IMR-90 (cell line): ENCODE data around the gene SHISA6. TPM values are rescaled to one million over a fixed set of nuclear protein-coding genes. Genes with fewer than 3 reads are reported as not detected.

Experiments
- ATAC-seq: fragments of 200-7000 bp; cut with Tn5 transposase; 2 replicates; pipeline ENCODE4 v1.9.1; 2020; ENCODE audit warnings: low read depth, mild to moderate bottlenecking, moderate library complexity
- BruUV-seq: library from RNA; stranded (reverse); fragments of 400-500 nt; replicated peaks from 2 replicates; lab custom pipeline; 2021; lab: Mats Ljungman, UMichigan
- CTCF ChIA-PET: fragments of 300-600 bp; formaldehyde crosslinking; extraction: SDS; loops from one replicate; lab custom pipeline; 2021; ENCODE audit warnings: antibody characterized with exemption; lab: Yijun Ruan, JAX
- POLR2A ChIA-PET: fragments of 300-600 bp; sonication (Branson Sonifier 250); formaldehyde crosslinking; loops from one replicate; lab custom pipeline; 2022; ENCODE audit warnings: antibody characterized with exemption; ENCODE audit not compliant: unreplicated experiment; lab: Charles Lee
- DNase-seq: peaks from one replicate; pipeline ENCODE4 v3.0.0; 2013
- H2AFZ ChIP-seq: replicated peaks from 2 replicates; pipeline ENCODE3; 2013; ENCODE audit warnings: low read length, mild to moderate bottlenecking; ENCODE audit not compliant: poor library complexity
- H2AK5ac ChIP-seq: 2 replicates; pipeline ENCODE4 v1.6.1; 2013; ENCODE audit warnings: low read depth, low read length, inconsistent platforms
- H2AK9ac ChIP-seq: replicated peaks from 2 replicates; pipeline ENCODE3; 2013; ENCODE audit warnings: mild to moderate bottlenecking, low read depth, low read length, moderate library complexity; ENCODE audit not compliant: poor library complexity
- H2BK120ac ChIP-seq: 2 replicates; pipeline ENCODE4 v1.6.1; 2013; ENCODE audit warnings: low read depth, low read length, inconsistent platforms
- H2BK15ac ChIP-seq: 3 replicates; pipeline ENCODE4 v1.6.1; 2013; ENCODE audit warnings: low read depth, low read length, inconsistent platforms
- H2BK20ac ChIP-seq: 2 replicates; pipeline ENCODE4 v1.6.1; 2013; ENCODE audit warnings: low read depth, mild to moderate bottlenecking, inconsistent platforms, low read length, moderate library complexity
- H2BK5ac ChIP-seq: 2 replicates; pipeline ENCODE4 v1.6.1; 2013; ENCODE audit warnings: mild to moderate bottlenecking, low read depth, low read length, inconsistent platforms; ENCODE audit not compliant: poor library complexity, severe bottlenecking
- H3K14ac ChIP-seq: replicated peaks from 2 replicates; pipeline ENCODE4 v1.6.1; 2013; ENCODE audit warnings: low read depth, low read length, inconsistent platforms
- H3K18ac ChIP-seq: 2 replicates; pipeline ENCODE4 v1.6.1; 2013; ENCODE audit warnings: low read depth, low read length, control low read depth
- H3K23ac ChIP-seq: 2 replicates; pipeline ENCODE4 v1.6.1; 2013; ENCODE audit warnings: low read depth, low read length, inconsistent platforms
- H3K27ac ChIP-seq: 2 replicates; pipeline ENCODE4 v1.5.1; 2013; ENCODE audit warnings: mild to moderate bottlenecking, control low read depth, low read length; ENCODE audit not compliant: insufficient read depth
- H3K27me3 ChIP-seq: 2 replicates; pipeline ENCODE4 v1.6.1; 2013; ENCODE audit warnings: low read length; ENCODE audit not compliant: control insufficient read depth, insufficient read depth
- H3K36me3 ChIP-seq: 2 replicates; pipeline ENCODE4 v1.6.1; 2013; ENCODE audit warnings: low read length, mixed read lengths; ENCODE audit not compliant: control insufficient read depth, insufficient read depth
- H3K4ac ChIP-seq: 2 replicates; pipeline ENCODE4 v1.6.1; 2013; ENCODE audit warnings: low read depth, low read length, inconsistent platforms
- H3K4me1 ChIP-seq: 2 replicates; pipeline ENCODE4 v1.6.1; 2013; ENCODE audit warnings: low read length, mixed read lengths; ENCODE audit not compliant: control insufficient read depth, insufficient read depth
- H3K4me2 ChIP-seq: 2 replicates; pipeline ENCODE4 v1.6.1; 2013; ENCODE audit warnings: low read depth, mild to moderate bottlenecking, control low read depth, low read length, moderate library complexity
- H3K4me3 ChIP-seq: 2 replicates; pipeline ENCODE4 v1.5.1; 2013; ENCODE audit warnings: low read depth, mild to moderate bottlenecking, control low read depth, low read length, moderate library complexity; ENCODE audit not compliant: insufficient read depth
- H3K56ac ChIP-seq: 2 replicates; pipeline ENCODE4 v1.6.1; 2013; ENCODE audit warnings: low read length, inconsistent platforms; ENCODE audit not compliant: insufficient read depth; ENCODE audit errors: extremely low read depth
- H3K79me1 ChIP-seq, 2 experiments: 2 replicates each; pipeline ENCODE4 v1.6.1; 2013; ENCODE audit warnings: low read length in 2 of 2, inconsistent platforms in 1 of 2, low read depth in 1 of 2
- H3K9ac ChIP-seq: 2 replicates; pipeline ENCODE4 v1.6.1; 2013; ENCODE audit warnings: low read depth, low read length, control low read depth
- H3K9me1 ChIP-seq: 2 replicates; pipeline ENCODE4 v1.6.1; 2013; ENCODE audit warnings: low read length, inconsistent platforms; ENCODE audit not compliant: insufficient read depth
- H3K9me3 ChIP-seq: 2 replicates; pipeline ENCODE4 v1.6.1; 2013; ENCODE audit warnings: low read length; ENCODE audit not compliant: control insufficient read depth, insufficient read depth
- H4K20me1 ChIP-seq: 2 replicates; pipeline ENCODE4 v1.6.1; 2013; ENCODE audit warnings: low read length, inconsistent platforms; ENCODE audit not compliant: insufficient read depth
- H4K5ac ChIP-seq: 2 replicates; pipeline ENCODE4 v1.6.1; 2013; ENCODE audit warnings: mild to moderate bottlenecking, low read depth, low read length, control low read depth
- H4K8ac ChIP-seq, 2 experiments: 2 replicates each; pipeline ENCODE4 v1.6.1; 2013; ENCODE audit warnings: low read depth in 2 of 2, low read length in 2 of 2, control low read depth in 1 of 2, inconsistent platforms in 1 of 2
- H4K91ac ChIP-seq: 2 replicates; pipeline ENCODE4 v1.6.1; 2013; ENCODE audit warnings: low read depth, low read length, inconsistent platforms; ENCODE audit not compliant: insufficient read depth
- BHLHE40 ChIP-seq: fragments of 150-350 bp; IDR thresholded peaks from 2 replicates; pipeline ENCODE4 v1.6.1; 2016; ENCODE audit warnings: mild to moderate bottlenecking, low read depth, low read length
- CEBPB ChIP-seq: IDR thresholded peaks from 2 replicates; pipeline ENCODE4 v1.6.1; 2012; ENCODE audit warnings: low read depth, low read length, improper control_type of control experiment
- CHD1 ChIP-seq: IDR thresholded peaks from 2 replicates; pipeline ENCODE4 v1.6.1; 2012; ENCODE audit warnings: low read depth, low read length, improper control_type of control experiment
- FOS ChIP-seq: fragments of 150-350 bp; IDR thresholded peaks from 2 replicates; pipeline ENCODE4 v1.6.1; 2016; ENCODE audit warnings: low read depth, low read length
- MXI1 ChIP-seq: IDR thresholded peaks from 2 replicates; pipeline ENCODE4 v1.6.1; 2012; ENCODE audit warnings: low read depth, mild to moderate bottlenecking, low read length, moderate library complexity, borderline replicate concordance
- NFE2L2 ChIP-seq: fragments of 150-350 bp; IDR thresholded peaks from 2 replicates; pipeline ENCODE4 v1.6.1; 2016; ENCODE audit warnings: low read depth, mild to moderate bottlenecking, low read length
- RAD21 ChIP-seq: IDR thresholded peaks from 2 replicates; pipeline ENCODE4 v1.6.1; 2012; ENCODE audit warnings: low read length, improper control_type of control experiment
- RCOR1 ChIP-seq: IDR thresholded peaks from 2 replicates; pipeline ENCODE4 v1.6.1; 2012; ENCODE audit warnings: mild to moderate bottlenecking, low read length, improper control_type of control experiment; ENCODE audit not compliant: insufficient replicate concordance
- RFX5 ChIP-seq: IDR thresholded peaks from 2 replicates; pipeline ENCODE4 v1.8.0; 2012; ENCODE audit warnings: low read depth, mild to moderate bottlenecking, low read length, moderate library complexity
- SMC3 ChIP-seq: fragments of 150-350 bp; IDR thresholded peaks from 2 replicates; pipeline ENCODE4 v1.6.1; 2016; ENCODE audit warnings: low read depth, mild to moderate bottlenecking, antibody characterized with exemption, low read length, moderate library complexity
- WGBS, 2 experiments: methylation state at CpG; one replicate each; pipeline versions ENCODE4 v1.1.5 to v1.1.7; 2013; ENCODE audit warnings: missing lambda C conversion rate in 2 of 2; ENCODE audit not compliant: insufficient read length in 1 of 2; ENCODE audit errors: extremely low coverage in 2 of 2; 5-methylcytosine and 5-hydroxymethylcytosine counted together
- dilution Hi-C: fragments of 300-500 bp; cut with HindIII; formaldehyde crosslinking; loops from one replicate; pipeline ENCODE4 v1.14.3; 2018; ENCODE audit warnings: low sequenced_read_pairs; ENCODE audit not compliant: unreplicated experiment
- in situ Hi-C: fragments of 300-500 bp; cut with MboI; formaldehyde crosslinking; loops from 3 replicates; pipeline ENCODE4 v1.14.3; 2019; ENCODE audit warnings: low sequenced_read_pairs, inconsistent platforms, mixed read lengths
- intact Hi-C: fragments of 100-400 bp; cut with micrococcal nuclease; formaldehyde crosslinking; loops from 2 replicates; pipeline ENCODE4 v1.10.0; 2022
- polyA plus RNA-seq, 3 experiments: library from polyadenylated mRNA; depleted of rRNA; stranded (reverse); fragments of >200 nt; gene quantifications; 2 replicates each; pipeline ENCODE4 v1.2.3, GENCODE V29; 2012; ENCODE audit warnings: low replicate concordance in 1 of 3
- total RNA-seq: library from RNA; depleted of rRNA; stranded (reverse); fragments of >200 nt; gene quantifications from 2 replicates; pipeline ENCODE4 v1.2.3, GENCODE V29; 2012
- TF ChIP-seq, protein P1 (sequence below): fragments of 150-350 bp; IDR thresholded peaks from 2 replicates; pipeline ENCODE4 v1.6.1; 2016; ENCODE audit warnings: low read depth, mild to moderate bottlenecking, low read length, moderate library complexity, borderline replicate concordance

SHISA6 gene
- total and polyA plus RNA-seq, 2 of the 4 experiments (the other 2 are of a cell fraction): not detected

DNA sequence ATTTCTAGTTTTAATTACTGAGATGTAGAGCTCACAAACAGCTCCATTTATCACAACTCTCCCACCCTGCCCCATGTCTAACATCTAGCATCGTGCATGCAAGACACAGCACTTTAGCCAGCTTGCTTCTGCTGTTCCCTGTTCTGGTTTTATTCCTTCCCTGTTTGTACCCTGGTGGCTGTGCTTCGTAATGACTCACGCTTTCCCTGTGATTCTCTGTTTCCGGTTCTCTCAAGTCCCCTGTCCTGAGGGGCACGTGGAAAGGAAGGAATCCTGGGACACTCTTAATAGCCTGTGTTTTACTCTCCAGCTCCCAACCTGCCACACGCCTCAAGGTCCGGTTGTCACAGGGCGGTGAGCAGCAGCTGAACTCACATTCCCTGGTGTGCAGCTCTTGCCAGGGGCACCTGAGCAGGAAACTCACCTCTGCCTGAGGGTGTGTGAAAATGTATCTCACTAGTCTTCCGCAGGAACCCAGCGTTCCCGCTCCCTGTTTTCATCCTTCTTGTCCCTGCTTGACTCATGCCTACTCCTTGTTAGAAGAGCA is 10.6 kb downstream of the SHISA6 start:
- H3K23ac ChIP-seq: no peak overlapping the region
- intact Hi-C loops: no loop called here
- no peak overlapping the region for H2AK9ac ChIP-seq
- no peak overlapping the region for H3K27ac ChIP-seq
- H3K18ac ChIP-seq: no peak overlapping the region
- dilution Hi-C loops: no loop called here
- in situ Hi-C loops: no loop called here
- H4K20me1 ChIP-seq: no peaks in the 10 kb centered on the region
- H3K14ac ChIP-seq: no peak overlapping the region
- WGBS, 2 experiments: 63% methylated on average over 4 of the region's 11 CpGs; no CpG with 5 or more reads in 1 of the 2 experiments
- H3K56ac ChIP-seq: no peak overlapping the region
- no peak overlapping the region for H3K4me3 ChIP-seq
- H4K91ac ChIP-seq: no peak overlapping the region
- no peaks in the 10 kb centered on the region for H3K79me1 ChIP-seq
- H3K4ac ChIP-seq: no peak overlapping the region
- DNase-seq (no peak), ATAC-seq (no peak)
- H3K4me2 ChIP-seq: no peak overlapping the region
- H2BK120ac ChIP-seq: no peak overlapping the region
- H3K9ac ChIP-seq: no peak overlapping the region
- POLR2A ChIA-PET: no interaction called here
- H3K9me1 ChIP-seq: no peaks in the 10 kb centered on the region
- H2BK5ac ChIP-seq: no peak overlapping the region
- no peaks in the 10 kb centered on the region for H3K36me3 ChIP-seq
- H2BK20ac ChIP-seq: no peak overlapping the region
- H2BK15ac ChIP-seq: no peak overlapping the region
- CTCF ChIA-PET: no interaction called here
- H4K8ac ChIP-seq: no peak overlapping the region
- H3K4me1 ChIP-seq: no peaks in the 10 kb centered on the region
- H2AFZ ChIP-seq: no peak overlapping the region
- peaks cover 47% of the 10 kb centered on the region for H3K9me3 ChIP-seq
- no peak overlapping the region for H4K5ac ChIP-seq
- TF ChIP-seq CEBPB: no peak
- no peak for TF ChIP-seq RCOR1
- no peak for TF ChIP-seq RFX5
- no peak for TF ChIP-seq BHLHE40
- TF ChIP-seq FOS: no peak
- no peak for TF ChIP-seq CHD1
- TF ChIP-seq NFE2L2: no peak
- no peak for TF ChIP-seq SMC3
- no peak for TF ChIP-seq RAD21
- TF ChIP-seq MXI1: no peak
- TF ChIP-seq, protein P1, sequence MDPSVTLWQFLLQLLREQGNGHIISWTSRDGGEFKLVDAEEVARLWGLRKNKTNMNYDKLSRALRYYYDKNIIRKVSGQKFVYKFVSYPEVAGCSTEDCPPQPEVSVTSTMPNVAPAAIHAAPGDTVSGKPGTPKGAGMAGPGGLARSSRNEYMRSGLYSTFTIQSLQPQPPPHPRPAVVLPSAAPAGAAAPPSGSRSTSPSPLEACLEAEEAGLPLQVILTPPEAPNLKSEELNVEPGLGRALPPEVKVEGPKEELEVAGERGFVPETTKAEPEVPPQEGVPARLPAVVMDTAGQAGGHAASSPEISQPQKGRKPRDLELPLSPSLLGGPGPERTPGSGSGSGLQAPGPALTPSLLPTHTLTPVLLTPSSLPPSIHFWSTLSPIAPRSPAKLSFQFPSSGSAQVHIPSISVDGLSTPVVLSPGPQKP: no peak
- no peak overlapping the region for H2AK5ac ChIP-seq
- no peaks in the 10 kb centered on the region for H3K27me3 ChIP-seq
- BruUV-seq: no TSS peak
